Esophagus squamous epithelium (tissue), 5 donors: ENCODE results near the gene IKZF5. TPM values are rescaled to one million over a fixed set of nuclear protein-coding genes. Genes with fewer than 3 reads are reported as not detected.

Experiments used
- DNase-seq: peaks from one replicate; lab custom pipeline; 2025; lab: John Stamatoyannopoulos, UW
- H3K27ac ChIP-seq, 4 donors: fragments of 200-600 bp; sonication (generic); one replicate each; pipeline ENCODE4 v1.5.1; 2016 to 2019; ENCODE audit warnings: mild to moderate bottlenecking in 1 of 4
- H3K27me3 ChIP-seq, 4 donors: fragments of 200-600 bp; sonication (generic); 1 replicate in 3 of 4; 2 replicates in 1 of 4; pipeline versions ENCODE4 v1.5.1 to v1.6.0; 2017 to 2021; ENCODE audit warnings: antibody characterized with exemption in 1 of 4
- H3K36me3 ChIP-seq, 3 donors: fragments of 200-600 bp; sonication (generic); one replicate each; pipeline ENCODE4 v1.5.1; 2016 to 2019
- H3K4me1 ChIP-seq, 3 donors: fragments of 200-600 bp; sonication (generic); one replicate each; pipeline ENCODE4 v1.5.1; 2017 to 2019
- H3K4me3 ChIP-seq, 4 donors: fragments of 200-600 bp; sonication (generic); 1 replicate in 3 of 4; 2 replicates in 1 of 4; pipeline ENCODE4 v1.5.1; 2016 to 2019; ENCODE audit warnings: mild to moderate bottlenecking in 2 of 4, moderate library complexity in 1 of 4
- H3K9me3 ChIP-seq, 3 donors: fragments of 200-600 bp; sonication (generic); one replicate each; pipeline ENCODE4 v1.5.1; 2016 to 2019
- POLR2A ChIP-seq, 4 donors: fragments of 450-650 bp; IDR thresholded peaks; one replicate each; pipeline ENCODE4 v1.6.1; 2017; ENCODE audit warnings: antibody characterized with exemption in 4 of 4, mild to moderate bottlenecking in 4 of 4, moderate library complexity in 3 of 4
- WGBS, 2 donors: methylation state at CpG; one replicate each; pipeline ENCODE4 v1.1.5; 2018; 5-methylcytosine and 5-hydroxymethylcytosine counted together
- intact Hi-C: fragments of 100-400 bp; cut with DNase I; formaldehyde crosslinking; loops from one replicate; pipeline ENCODE4 v1.15.0; 2022
- total RNA-seq, 4 donors: library from RNA; depleted of rRNA; stranded (reverse); fragments of >200 nt; gene quantifications; one replicate each; pipeline ENCODE4 v1.1.0, GENCODE V29; 2016
- TF ChIP-seq, protein P1 (sequence below), 6 experiments: fragments of 450-650 bp in 4 of 6; fragments of 200-600 bp in 2 of 6; sonication (generic) in 2 of 6; IDR thresholded peaks; one replicate each; pipeline ENCODE4 v1.5.1; 2016 to 2019; ENCODE audit warnings: antibody characterized with exemption in 6 of 6, mild to moderate bottlenecking in 4 of 6, moderate library complexity in 4 of 6
- donor health status: DM: yes; HTN: yes; CAD: no.

IKZF5 gene
- total RNA-seq, 4 donors from 2014 or later: 2.9 to 12.0 (median 5.7) TPM

GRCh38 chr10:123017421-123018165, 9.0 kb upstream of the IKZF5 start:
- DNase-seq: no peak
- TF ChIP-seq, protein P1, sequence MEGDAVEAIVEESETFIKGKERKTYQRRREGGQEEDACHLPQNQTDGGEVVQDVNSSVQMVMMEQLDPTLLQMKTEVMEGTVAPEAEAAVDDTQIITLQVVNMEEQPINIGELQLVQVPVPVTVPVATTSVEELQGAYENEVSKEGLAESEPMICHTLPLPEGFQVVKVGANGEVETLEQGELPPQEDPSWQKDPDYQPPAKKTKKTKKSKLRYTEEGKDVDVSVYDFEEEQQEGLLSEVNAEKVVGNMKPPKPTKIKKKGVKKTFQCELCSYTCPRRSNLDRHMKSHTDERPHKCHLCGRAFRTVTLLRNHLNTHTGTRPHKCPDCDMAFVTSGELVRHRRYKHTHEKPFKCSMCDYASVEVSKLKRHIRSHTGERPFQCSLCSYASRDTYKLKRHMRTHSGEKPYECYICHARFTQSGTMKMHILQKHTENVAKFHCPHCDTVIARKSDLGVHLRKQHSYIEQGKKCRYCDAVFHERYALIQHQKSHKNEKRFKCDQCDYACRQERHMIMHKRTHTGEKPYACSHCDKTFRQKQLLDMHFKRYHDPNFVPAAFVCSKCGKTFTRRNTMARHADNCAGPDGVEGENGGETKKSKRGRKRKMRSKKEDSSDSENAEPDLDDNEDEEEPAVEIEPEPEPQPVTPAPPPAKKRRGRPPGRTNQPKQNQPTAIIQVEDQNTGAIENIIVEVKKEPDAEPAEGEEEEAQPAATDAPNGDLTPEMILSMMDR (IDR thresholded peaks at IDR 0.05): no peak
- TF ChIP-seq POLR2A (IDR thresholded peaks at IDR 0.05): no peak
- intact Hi-C loops: no loop called here
- Histone ChIP-seq H3K9me3 (no peaks in the 10 kb centered on the region), H3K4me3 (no peak overlapping the region), H3K36me3 (peaks cover 0 to 3% (median 0%) of the 10 kb centered on the region in 3 donors), H3K27ac (peak overlapping the region in 3 of 4 donors; percentile 61 to 75 (median 71)), H3K4me1 (peaks cover 0 to 44% (median 0%) of the 10 kb centered on the region in 3 donors), H3K27me3 (no peaks in the 10 kb centered on the region)
- WGBS, 2 donors: 39 to 60% methylated on average over 9 of the region's 9 CpGs

DNA sequence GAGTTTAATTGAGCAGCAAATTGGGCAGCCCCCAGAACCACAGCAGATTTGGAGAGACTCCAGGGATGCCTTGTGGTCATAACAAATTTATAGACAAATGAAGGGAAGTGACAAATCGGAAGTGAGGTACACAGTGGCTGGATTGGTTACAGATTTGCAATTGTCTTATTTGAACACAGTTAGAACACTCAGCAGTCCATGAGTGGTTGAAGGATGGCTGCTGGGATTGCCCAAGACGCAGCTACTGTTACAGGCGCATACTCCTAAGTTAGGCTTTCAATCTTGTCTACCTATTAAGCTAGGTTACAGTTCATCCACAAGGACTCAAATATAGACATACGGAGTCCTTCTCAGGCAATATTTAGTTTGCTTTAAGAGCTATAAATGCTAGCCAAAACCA, 7.6 kb upstream of the IKZF5 start:
- no peaks in the 10 kb centered on the region for H3K27me3 ChIP-seq
- DNase-seq: no peak
- intact Hi-C loops: no loop called here
- no peak overlapping the region for H3K27ac ChIP-seq
- no peak for TF ChIP-seq POLR2A (IDR thresholded peaks at IDR 0.05)
- TF ChIP-seq, protein P1 (IDR thresholded peaks at IDR 0.05): no peak
- peaks cover 0 to 5% (median 0%) of the 10 kb centered on the region in 3 donors for H3K36me3 ChIP-seq
- H3K4me3 ChIP-seq: no peak overlapping the region
- H3K4me1 ChIP-seq: peaks cover 0 to 55% (median 0%) of the 10 kb centered on the region in 3 donors
- no peaks in the 10 kb centered on the region for H3K9me3 ChIP-seq
- 88 to 94% methylated on average over 4 of the region's 4 CpGs for WGBS, 2 donors

- TF ChIP-seq, protein P1 (IDR thresholded peaks at IDR 0.05): no peak
- TF ChIP-seq POLR2A (IDR thresholded peaks at IDR 0.05): no peak
- peaks cover 0 to 5% (median 0%) of the 10 kb centered on the region in 3 donors for H3K36me3 ChIP-seq
- no peaks in the 10 kb centered on the region for H3K27me3 ChIP-seq
- no peak overlapping the region for H3K4me3 ChIP-seq
- no peaks in the 10 kb centered on the region for H3K9me3 ChIP-seq
- peaks cover 0 to 68% (median 4%) of the 10 kb centered on the region in 3 donors for H3K4me1 ChIP-seq
- 34 to 83% methylated on average over 2 of the region's 2 CpGs for WGBS, 2 donors
- peak overlapping the region in 3 of 4 donors; percentile 60 to 71 (median 69) for H3K27ac ChIP-seq
- intact Hi-C loops: no loop called here
- no peak for DNase-seq
These were observed 6.2 kb upstream of the IKZF5 start for GRCh38 chr10:123014772-123015171.

GRCh38 chr10:123013456-123014419, 5.1 kb upstream of the IKZF5 start:
- no peaks in the 10 kb centered on the region for H3K27me3 ChIP-seq
- H3K4me3 ChIP-seq: no peak overlapping the region
- H3K27ac ChIP-seq: peak overlapping the region in 3 of 4 donors; percentile 60 to 71 (median 69)
- peaks cover 0 to 5% (median 0%) of the 10 kb centered on the region in 3 donors for H3K36me3 ChIP-seq
- intact Hi-C loops: no loop called here
- H3K4me1 ChIP-seq: peaks cover 0 to 77% (median 9%) of the 10 kb centered on the region in 3 donors
- no peak for TF ChIP-seq POLR2A (IDR thresholded peaks at IDR 0.05)
- TF ChIP-seq, protein P1 (IDR thresholded peaks at IDR 0.05): no peak
- no peak for DNase-seq
- no peaks in the 10 kb centered on the region for H3K9me3 ChIP-seq
- 86 to 94% methylated on average over 7 to 8 of the region's 43 CpGs for WGBS, 2 donors
